NCI-H2107 (cell line): ENCODE measurements around the gene MST1R.

Experiments used
- DNase-seq: peaks from one replicate; lab custom pipeline; 2025; lab: John Stamatoyannopoulos, UW

The MST1R gene

DNA sequence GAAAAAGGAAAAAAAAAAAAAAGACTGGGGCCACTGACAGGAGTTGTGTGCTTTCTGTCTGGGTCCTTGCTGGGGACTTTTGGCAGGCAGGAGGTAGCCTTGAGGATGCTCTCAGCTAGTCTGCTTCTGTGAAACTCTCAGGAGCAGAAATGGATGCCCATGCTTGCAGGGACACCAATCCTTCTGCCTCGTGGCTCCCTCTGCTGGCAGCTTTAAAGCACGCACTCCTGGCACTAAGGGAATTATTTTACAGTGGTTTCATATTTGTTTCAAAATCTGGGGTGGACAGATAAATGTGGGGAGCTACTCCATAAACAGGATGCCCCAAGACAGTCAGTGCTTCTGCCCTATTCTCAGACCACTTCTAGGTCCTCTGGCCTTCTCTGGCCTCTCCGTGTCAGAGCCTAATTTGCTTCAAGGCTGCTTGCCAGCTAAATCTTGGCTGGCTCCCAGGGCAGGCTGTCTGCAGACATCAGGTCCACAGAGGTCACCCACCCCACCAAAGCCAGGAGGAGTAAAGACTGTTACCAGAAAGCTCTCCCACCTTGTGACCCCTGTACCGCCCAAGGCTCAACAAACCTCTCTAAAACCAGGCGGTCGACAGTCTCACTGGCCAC, 64.4 kb downstream of the MST1R start:
- DNase-seq: peak; percentile 28
